ENCODE measurements around the gene SORCS2.

- TF ChIP-seq SIN3A (IDR thresholded peaks at IDR 0.05; ENCODE audit: borderline replicate concordance, insufficient read depth, low read length) = no peak
- TF ChIP-seq, protein P1, sequence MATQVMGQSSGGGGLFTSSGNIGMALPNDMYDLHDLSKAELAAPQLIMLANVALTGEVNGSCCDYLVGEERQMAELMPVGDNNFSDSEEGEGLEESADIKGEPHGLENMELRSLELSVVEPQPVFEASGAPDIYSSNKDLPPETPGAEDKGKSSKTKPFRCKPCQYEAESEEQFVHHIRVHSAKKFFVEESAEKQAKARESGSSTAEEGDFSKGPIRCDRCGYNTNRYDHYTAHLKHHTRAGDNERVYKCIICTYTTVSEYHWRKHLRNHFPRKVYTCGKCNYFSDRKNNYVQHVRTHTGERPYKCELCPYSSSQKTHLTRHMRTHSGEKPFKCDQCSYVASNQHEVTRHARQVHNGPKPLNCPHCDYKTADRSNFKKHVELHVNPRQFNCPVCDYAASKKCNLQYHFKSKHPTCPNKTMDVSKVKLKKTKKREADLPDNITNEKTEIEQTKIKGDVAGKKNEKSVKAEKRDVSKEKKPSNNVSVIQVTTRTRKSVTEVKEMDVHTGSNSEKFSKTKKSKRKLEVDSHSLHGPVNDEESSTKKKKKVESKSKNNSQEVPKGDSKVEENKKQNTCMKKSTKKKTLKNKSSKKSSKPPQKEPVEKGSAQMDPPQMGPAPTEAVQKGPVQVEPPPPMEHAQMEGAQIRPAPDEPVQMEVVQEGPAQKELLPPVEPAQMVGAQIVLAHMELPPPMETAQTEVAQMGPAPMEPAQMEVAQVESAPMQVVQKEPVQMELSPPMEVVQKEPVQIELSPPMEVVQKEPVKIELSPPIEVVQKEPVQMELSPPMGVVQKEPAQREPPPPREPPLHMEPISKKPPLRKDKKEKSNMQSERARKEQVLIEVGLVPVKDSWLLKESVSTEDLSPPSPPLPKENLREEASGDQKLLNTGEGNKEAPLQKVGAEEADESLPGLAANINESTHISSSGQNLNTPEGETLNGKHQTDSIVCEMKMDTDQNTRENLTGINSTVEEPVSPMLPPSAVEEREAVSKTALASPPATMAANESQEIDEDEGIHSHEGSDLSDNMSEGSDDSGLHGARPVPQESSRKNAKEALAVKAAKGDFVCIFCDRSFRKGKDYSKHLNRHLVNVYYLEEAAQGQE (IDR thresholded peaks at IDR 0.05; ENCODE audit: insufficient read depth in 1 of 2, low read depth in 2 of 2, low read length in 2 of 2) = no peak
- TF ChIP-seq TAF1 (IDR thresholded peaks at IDR 0.05; ENCODE audit: borderline replicate concordance, insufficient read depth, low read length) = no peak
Measured at GRCh38 chr4:7503559-7504249, 311.4 kb downstream of the SORCS2 start.

Measured in PFSK-1 (cell line).